PC-3 (cell line): ENCODE data around the gene AKAIN1. TPM values are rescaled to one million over a fixed set of nuclear protein-coding genes. Genes with fewer than 3 reads are reported as not detected.

ENCODE experiments used
- total RNA-seq: library from RNA; depleted of rRNA; stranded (reverse); fragments of >200 nt; gene quantifications from 2 replicates; pipeline ENCODE4 v1.2.3, GENCODE V29; 2014; rRNA removed

AKAIN1 gene
- total RNA-seq, 1 experiment from 2014 or later = not detected

Other genes with a start within 250 kb of the AKAIN1 start
- gene ZBTB14, start 98.5 kb upstream of the AKAIN1 start, total RNA-seq = 5.4 and 6.8 TPM in 2 replicates